Suppressor macrophage treated with lipopolysaccharide for 1 hour (primary cell): ENCODE results near the gene DPEP2.
"Not testable (repeated sequence)": the region's sequence is repeated elsewhere in the genome, so short reads cannot be mapped to it uniquely, and the experiment has no call there.

Experiments
- DNase-seq, 3 donors: peaks; one replicate each; pipeline ENCODE4 v3.0.0-alpha.2; 2020 to 2022

DPEP2 gene

DNA sequence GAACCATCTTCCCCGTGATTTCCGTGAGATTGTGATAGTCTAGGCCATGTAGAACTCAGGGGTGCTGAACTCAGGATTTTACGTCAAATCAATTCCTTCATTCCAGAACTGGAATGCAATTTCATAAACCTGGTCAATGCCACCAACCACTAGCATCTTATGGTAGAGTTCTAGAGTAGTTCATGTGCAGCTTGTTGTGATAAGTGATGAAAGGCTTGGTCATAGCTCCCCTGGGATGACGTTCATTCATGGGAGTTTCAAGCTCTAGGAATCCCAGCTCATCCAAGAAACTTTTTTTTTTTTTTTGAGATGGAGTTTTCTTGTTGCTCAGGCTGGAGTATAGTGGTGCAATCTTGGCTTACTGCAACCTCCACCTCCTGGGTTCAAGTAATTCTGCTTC is 3.7 kb upstream of the DPEP2 start:
- DNase-seq: no peak

DNA sequence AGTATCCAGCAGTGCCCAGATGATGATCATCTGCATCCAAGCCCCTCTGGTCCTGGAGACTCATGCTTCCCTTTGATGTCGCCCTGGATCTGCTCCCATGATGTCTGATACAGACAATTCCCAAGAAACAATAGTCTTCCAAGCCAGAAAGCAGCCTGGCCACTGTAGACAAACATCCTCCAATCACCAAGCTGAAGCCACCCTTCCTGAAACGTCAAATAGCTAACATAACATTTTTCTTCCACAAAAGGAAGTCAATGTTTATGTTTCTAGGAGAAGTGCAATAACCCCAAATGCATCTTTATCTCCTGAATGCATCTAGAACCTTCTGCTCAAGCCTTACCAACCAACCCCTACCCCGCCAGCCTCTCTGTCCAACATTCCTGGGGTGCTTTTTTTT is 1.2 kb upstream of the DPEP2 start:
- no peak for DNase-seq

DNA sequence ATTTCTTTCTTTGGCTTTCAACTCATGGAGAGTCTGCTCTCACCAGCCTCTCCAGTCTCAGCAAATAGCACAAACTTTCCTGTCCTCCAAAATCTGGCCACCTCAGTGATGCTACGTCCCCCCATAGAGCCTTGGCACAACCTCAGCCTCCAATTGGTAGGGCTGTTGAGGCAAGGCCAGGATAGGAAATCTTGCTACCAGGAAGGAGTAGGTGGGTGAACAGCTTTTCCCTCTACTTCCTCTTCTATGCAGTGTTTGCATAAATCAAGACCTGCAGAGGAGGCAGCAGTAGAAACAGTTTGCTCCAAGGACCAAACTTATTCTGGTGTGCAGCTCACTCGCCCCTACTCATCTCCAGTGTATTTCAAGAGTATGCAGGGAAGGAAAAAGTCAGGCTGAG is 701 bp upstream of the DPEP2 start:
- DNase-seq: peak; percentile 55 to 60 (median 57)

DNA sequence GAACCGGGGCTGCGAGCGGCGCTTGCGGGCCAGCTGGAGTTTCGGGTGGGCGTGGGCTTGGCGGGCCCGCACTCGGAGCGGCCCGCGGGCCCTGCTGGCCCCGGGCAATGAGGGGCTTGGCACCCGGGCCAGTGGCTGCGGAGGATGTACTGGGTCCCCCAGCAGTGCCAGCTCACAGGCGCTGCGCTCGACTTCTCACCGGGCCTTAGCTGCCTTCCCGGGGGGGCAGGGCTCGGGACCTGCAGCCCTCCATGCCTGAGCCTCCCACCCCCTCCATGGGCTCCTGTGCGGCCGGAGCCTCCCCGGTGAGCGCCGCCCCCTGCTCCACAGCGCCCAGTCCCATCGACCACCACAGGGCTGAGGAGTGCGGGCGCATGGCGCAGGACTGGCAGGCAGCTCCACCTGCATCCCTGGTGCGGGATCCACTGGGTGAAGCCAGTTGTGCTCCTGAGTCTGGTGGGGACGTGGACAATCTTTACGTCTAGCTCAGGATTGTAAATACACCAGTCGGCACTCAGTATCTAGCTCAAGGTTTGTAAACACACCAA is 979 bp downstream of the DPEP2 start:
- not testable (repeated sequence) for DNase-seq

DNA sequence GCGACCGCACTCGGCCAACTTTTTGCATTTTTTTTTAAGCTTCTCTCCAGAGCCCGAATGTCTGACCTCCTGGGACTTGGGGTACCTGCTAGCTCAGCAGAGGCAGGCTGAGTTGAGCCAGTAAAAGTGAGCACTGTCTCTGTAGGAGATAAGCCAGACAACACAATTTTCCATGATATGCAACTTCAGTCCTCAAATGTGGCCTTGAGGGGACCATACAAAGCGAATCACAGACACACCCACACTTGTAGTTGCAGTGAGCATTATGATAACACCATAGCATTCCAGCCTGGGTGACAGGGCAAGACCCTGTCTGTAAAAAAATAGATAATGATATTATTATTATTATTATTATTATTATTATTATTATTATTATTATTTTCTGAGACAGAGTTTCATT is 2.6 kb downstream of the DPEP2 start:
- no peak for DNase-seq

DNA sequence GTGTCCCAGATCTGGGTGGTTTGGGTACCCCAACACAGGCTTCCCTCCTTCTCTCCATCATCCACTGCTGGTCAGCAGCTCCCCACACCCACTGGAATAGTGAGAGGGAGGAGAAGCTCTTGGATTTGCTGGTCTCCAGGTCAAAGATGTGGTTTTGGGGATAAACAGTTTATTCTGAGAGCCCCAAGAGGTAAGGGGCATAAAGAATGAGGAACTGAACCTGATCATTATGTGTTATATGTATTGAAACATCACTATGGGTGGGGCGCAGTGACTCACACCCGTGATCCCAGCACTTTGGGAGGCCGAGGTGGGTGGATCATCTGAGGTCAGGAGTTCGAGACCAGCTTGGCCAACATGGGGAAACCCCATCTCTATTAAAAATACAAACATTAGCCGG is 3.9 kb downstream of the DPEP2 start:
- peak; percentile 55 to 65 (median 58) for DNase-seq

DNA sequence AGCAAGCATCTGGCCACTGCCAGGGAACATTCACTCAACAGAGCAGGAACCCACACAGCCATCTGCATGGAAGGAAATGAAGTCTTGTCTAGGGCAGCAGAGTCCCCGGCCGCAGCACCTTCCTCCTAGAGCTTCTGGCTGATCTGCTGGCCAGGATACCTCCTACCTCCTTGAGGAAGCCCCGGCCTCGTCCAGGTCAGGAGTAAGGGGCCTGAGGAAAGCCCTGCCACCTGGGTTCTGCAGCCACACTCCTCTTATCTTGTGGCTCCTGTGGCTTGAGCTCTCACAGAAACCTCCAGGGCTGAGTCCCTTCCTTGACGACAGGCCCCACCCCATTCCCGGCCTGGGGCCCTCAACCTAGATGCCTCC is 5.3 kb downstream of the DPEP2 start:
- not testable (repeated sequence) for DNase-seq

DNA sequence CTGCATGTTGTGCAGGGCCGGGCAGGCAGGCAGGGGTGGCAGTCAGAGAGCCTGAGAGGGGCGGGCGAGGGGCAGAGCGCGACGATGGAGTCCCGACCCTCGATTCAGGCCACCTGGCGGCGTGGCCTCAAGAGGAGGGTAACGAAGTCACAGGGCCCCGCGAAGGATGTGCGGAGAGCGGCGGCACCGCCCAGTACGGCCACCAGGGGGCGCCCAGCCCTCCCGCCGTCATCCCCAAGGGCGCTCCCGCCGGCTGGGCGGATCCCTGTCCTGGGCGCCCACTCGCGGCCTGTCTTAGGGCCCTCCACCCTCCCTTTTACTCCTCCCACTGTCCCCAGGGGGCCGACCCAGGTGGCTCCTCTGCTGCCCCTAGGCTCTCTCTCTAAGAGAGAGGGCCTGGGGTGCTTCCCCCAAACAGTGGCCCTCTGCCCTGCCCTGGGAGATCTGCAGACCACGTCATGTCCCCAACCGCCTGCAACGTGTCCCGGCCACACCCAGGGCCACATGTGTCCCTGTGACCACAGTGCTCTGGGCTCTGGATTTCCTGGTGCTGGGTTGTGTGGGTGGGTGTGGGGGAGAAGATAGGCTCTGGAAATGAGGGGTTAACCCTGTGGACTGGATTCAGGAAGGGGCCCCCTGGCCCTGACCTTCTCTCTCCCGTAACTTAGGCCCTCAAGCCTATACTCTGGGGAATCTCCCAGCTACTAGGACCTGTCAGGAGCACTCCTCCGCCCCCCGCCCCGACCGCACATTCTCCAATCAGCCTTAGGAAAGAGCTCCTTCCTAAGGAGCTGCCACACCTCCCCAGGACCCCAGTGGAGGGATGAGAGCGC is 5.9 kb downstream of the DPEP2 start:
- DNase-seq: peak; percentile 84 to 94 (median 89)

DNA sequence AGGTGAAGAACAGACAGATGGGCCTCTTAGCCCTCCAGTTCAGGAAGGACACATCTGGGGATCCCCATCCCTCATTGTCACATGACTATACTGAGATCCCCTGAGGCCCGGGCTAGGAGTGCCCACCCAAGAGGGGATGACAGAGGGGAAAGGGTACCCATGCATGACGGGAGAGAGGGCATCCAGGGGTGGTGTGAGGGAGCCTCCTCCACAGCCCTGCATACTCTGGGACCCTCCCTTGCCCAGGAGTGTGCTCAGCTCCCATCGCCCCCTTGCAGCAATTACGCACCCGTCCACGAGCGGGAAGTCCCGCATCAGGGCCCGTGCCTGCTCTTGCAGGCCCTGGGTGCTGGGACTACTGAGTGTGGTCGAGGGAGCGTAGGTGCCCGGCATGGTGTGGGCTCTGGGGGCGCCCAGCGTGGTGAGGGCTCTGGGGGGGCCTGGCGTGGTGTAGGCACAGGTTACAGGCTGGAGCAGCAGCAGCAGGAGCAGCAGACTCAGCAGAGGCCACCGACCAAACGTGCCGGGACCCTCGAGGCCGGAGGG is 6.5 kb downstream of the DPEP2 start:
- DNase-seq: no peak

DNA sequence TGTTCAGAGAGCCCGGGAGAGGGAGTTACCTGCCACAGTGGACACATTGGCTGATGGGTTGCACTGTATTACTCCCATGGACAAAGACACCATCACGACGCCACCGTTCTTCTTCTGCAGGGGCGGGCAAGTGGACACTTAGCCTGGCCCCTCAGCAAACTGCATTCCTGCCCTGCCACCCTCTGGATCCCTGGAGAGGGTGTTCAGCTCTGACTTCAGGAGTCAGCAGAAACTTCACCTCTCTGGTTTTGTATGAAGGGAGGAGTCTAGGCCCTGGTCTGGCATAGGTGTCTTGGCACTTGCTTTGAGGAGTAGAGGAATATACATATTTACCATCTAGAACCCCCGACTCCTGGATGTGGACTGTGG is 9.3 kb downstream of the DPEP2 start:
- no peak for DNase-seq

DNA sequence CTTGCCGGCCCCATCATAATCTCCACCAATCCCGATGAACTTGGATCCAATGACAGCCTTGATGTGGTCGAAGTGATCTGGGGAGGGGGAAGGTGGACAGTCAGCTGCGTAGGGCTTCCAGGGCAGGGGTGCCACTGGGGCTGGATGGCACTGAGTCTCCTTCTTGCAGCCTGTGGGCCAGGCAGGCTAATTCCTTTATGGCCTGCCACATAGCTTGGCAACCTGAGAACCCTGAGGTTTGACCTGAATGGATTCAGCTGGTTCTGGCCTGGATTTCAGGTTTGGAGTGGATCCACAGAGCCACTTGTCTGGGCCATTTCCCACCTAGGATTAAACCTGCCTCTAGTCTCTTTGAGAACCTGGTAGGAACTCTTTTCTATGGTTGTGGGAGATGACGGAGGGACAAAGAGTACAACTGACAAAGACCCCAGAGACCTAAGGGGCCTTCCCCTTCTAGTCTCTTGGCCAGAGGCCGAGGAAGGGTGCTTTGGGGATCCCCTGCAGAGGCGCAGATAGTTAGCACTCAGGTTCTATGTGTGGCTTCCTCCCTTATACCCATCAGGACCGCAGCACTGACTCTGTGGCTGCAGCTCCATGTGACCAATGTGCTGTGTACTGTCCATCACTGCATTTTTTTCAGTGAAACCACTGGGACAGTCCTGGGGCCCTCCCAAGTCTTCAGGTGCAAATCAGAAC is 9.8 kb downstream of the DPEP2 start:
- no peak for DNase-seq

DNA sequence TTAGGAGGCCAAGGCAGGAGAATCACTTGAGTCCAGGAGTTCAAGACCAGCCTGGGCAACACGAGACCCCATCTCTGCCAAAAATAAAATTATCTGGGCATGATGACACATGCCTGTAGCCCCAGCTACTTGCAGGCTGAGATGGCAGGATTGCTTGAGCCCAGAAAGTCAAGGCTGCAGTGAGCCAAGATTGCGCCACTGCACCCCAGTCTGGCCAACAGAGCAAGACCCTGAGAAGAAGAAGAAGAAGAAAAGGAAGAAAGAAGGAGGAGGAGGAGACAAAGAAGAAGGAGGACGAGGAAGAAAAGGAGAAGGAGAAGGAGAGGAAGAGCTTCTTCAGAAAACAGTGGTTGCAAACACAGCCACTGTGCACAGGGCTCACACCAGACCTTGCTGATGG is 10.6 kb downstream of the DPEP2 start:
- no peak for DNase-seq

DNA sequence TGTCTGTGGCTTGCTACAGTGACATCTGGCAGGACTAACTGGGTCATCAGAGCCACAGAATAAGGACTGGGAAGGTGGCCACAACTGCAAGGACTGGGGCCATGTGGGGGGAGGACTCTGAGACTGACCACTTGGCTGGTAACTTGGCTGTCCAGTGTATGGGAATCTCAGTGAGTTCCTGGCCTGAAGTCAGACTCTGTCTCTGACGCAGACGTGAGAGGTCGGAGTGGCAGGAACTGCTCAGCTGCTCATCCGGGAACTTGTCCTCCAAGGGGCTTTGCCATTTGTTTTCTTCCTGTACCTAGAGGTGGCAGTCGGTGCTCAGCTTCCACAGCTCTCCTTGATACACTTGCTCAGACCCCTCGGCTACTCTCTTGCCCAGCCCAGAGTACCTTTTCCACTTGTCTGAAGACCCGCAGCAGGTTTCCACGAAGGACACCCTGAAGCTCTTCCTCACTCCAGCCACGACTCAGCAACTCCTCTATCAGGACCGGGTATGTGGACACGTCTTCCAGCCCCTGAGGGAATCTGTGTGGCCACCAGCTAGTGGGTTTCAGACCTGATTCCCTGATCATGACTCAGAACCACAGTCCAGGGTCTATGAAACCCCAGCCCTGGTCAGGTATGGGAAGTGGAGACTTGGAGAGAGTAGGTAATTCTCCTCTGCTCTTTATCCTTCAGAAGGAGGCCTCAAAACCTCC is 11.7 kb downstream of the DPEP2 start:
- no peak for DNase-seq

DNA sequence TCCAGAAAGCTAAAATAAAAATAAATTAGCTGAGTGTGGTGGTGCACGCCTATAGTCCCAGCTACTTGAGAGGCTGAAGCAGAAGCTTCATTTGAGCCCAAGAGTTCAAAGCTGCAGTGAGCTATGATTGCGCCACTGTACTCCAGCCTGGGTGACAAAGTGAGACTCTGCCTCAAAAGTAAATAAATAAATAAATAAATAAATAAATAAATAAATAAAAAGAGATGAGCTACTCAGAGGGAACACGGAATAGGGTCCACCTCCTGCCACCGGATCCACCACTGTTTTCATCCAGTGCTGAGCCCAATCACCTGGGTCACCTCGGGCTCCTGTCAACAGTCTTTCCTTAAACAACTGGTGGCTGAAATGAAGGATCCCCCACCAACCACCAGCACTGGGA is 12.3 kb downstream of the DPEP2 start:
- no peak for DNase-seq

DNA sequence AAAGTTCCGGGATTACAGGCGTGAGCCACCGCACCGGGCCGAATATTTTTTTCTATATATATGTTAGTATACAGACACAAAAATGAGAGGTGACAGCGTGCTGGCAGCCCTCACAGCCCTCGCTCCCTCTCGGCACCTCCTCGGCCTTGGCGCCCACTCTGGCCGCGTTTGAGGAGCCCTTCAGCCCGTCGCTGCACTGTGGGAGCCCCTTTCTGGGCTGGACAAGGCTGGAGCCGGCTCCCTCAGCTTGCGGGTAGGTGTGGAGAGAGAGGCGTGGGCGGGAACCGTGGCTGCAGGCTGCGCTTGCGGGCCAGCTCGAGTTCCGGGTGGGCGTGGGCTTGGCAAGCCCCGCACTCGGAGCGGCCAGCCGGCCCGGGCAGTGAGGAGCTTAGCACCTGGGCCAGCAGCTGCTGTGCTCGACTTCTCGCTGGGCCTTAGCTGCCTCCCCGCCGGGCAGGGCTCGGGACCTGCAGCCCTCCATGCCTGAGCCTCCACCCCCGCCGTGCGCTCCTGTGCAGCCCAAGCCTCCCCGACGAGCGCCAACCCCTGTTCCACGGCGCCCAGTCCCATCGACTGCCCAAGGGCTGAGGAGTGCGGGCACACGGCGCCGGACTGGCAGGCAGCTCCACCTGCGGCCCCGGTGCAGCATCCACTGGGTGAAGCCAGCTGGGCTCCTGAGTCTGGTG is 17.1 kb downstream of the DPEP2 start:
- no peak for DNase-seq

DNA sequence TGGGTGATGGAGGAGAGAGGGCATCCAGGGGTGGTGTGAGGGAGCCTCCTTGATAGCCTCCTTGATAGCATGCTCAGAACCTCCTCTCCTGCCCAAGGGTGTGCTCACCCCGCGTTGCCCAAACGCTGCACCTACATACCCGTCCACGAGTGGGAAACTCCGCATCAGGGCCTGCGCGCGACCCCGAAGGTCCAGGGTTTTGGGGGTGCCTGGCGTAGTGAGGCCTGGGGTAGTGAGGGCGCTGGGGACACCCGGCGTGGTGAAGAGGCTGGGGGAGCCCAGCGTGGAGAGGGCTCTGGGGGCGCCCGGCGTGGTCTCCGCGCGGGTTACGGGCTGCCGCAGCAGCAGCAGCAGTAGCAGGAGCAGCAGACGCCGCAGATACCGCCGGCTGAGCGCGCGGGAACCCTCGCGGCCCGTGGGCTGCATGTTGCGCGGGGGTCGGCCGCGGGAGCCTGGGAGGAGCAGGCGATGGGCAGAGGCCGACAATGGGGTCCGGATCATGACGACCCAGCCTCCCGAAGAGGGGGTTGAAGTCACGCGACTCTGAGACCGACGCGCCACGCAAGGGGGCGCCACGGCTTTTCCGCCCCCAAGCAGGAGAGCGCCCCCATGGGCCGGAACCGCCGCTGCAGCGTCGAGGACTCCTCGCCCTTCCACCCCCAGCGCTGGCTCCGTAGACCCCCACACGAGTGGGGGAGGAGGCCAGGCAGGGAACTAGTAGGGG is 19.2 kb downstream of the DPEP2 start, which contains the start of gene DPEP3:
DPEP3 (minus strand) TSS at position 545 of the 724 bp plus-strand sequence; CDS start at position 426, 119 bp downstream.
- DNase-seq: peak in 1 of 3 donors; percentile 17

DNA sequence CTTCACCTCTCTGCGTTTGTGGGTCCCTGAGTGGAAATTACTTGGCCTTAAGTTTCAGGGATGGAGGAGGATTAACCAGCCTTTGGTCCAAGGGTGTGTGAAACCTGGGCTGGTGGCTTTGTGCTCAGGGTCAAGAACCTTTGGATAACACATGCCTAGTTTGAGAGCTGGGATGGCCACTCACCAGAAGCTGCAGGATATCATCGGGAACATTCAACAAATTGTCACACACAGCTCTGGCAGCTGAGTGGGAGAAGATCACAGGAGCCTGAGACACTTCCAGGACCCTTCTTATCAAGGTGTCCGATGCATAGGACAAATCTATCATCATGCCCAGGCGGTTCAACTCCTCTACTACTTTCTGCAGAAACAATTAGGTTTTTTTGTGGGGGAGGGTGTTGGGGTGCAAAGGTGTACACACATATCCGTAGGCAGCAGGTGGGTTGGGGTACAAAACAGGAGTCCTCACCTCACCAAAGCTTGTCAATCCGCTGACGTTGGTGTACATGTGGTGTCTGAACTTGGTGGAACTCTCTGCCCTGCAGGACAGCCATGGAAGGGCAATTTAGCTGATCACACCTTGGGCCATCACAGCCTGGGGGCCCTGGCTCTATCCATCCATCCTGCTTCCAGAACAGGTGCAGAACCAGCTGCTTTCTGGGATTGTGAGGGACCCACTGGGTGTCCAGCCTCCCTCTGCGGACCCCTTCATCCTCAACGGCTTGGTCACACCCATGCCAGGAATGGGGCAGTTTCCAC is 21.6 kb downstream of the DPEP2 start:
- no peak for DNase-seq

DNA sequence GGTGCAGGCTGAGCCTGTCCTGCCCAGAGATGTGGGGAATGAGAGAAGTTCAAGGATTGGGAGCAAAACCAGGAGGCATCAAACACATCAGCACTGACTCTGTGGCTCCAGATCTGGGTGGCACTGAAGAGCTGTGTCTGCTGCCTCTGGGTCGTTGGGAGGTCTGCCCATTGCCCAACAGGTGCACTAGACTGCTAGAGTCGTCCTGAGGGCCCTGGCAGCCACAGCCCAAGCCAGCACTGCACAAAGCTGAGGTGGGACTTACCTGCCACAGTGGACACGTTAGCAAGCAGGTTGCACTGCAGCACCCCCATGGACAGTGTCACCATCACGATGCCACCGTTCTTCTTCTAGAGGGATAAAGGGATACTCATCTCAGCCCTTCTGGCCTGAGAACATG is 22.3 kb downstream of the DPEP2 start:
- no peak for DNase-seq

DNA sequence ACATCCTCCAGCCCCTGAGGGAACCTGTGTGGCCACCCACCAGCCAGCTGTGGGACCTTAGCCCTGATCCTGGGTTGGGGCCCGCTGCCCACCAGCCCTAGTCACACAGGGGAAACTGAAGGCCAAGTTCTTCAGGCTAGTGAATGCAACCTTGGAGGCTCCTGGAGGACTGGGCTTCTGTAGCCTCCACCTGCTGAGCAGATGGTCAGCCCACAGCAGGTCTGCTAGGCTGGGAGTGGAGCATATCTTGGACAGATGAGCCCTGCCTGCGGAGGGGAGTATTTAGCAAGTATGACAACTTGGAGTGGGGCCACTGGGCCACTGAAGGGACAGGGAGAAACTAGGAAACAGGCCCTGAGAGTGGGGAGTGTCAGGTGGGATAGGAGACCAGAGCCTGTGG is 23.1 kb downstream of the DPEP2 start:
- DNase-seq: no peak

DNA sequence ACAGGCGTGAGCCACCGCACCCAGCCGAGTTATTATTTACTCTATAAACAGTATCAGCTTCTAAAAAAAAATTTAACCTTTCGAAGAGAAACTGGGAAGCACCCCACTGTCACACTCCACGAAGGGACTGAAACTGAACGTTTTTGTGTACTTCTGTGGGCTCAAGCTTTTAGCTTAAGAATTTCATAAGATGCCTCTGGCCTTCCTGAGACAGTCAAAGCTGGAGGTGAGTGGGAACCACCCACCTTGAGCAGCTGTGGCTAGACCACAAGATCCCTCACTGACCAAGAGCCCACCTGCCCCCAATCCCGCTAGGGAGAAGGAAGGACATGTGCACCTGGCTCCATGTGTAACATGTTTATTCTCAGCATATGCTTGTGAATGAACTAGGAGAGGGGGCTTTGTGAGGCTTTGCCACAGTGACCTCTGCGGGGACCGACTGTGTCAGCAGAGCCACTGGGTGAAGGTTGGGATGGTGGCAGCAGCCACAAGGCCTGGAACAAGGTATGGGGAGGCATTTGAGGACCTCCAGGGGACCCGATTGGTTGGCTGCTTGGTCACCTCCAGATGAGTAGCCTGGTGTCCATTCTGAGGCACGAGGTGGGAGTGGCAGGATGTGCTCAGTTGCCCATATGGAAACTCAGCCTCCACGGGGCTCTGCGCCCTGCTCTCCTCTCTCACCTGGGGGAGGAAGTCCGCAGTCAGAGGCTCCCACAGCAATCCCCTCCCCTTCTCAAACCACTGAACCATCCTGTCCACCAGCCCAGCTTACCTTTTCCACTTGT is 23.8 kb downstream of the DPEP2 start:
- DNase-seq: no peak
